Liver (tissue), 9 donors: ENCODE measurements around the gene PARD3B. TPM values are rescaled to one million over a fixed set of nuclear protein-coding genes. Genes with fewer than 3 reads are reported as not detected.

Source experiments
- DNase-seq: peaks from one replicate; pipeline ENCODE4 v3.0.0-alpha.2; 2017; ENCODE audit warnings: low spot score
- H3K27ac ChIP-seq, 2 donors: one replicate each; pipeline ENCODE4 v1.7.0; 2013; ENCODE audit warnings: inconsistent platforms in 2 of 2, low read length in 2 of 2, control low read depth in 1 of 2, low read depth in 1 of 2, mild to moderate bottlenecking in 1 of 2
- H3K27me3 ChIP-seq, 4 donors: one replicate each; pipeline versions ENCODE4 v1.6.1 to v1.7.0; 2013; ENCODE audit warnings: low read length in 3 of 4, inconsistent platforms in 1 of 4, mild to moderate bottlenecking in 1 of 4, moderate library complexity in 1 of 4; ENCODE audit not compliant: control insufficient read depth in 4 of 4, insufficient read depth in 4 of 4
- H3K36me3 ChIP-seq, 4 donors: one replicate each; pipeline versions ENCODE4 v1.6.1 to v1.7.0; 2013; ENCODE audit warnings: low read length in 3 of 4, mild to moderate bottlenecking in 3 of 4, low read depth in 1 of 4, moderate library complexity in 1 of 4; ENCODE audit not compliant: control insufficient read depth in 4 of 4, insufficient read depth in 3 of 4
- H3K4me1 ChIP-seq, 4 donors: one replicate each; pipeline versions ENCODE4 v1.6.1 to v1.7.0; 2013; ENCODE audit warnings: low read length in 3 of 4, mild to moderate bottlenecking in 3 of 4, moderate library complexity in 1 of 4; ENCODE audit not compliant: control insufficient read depth in 4 of 4, insufficient read depth in 4 of 4
- H3K4me3 ChIP-seq, 3 donors: one replicate each; pipeline versions ENCODE4 v1.6.1 to v1.7.0; 2013; ENCODE audit warnings: low read length in 3 of 3, control low read depth in 1 of 3, low read depth in 1 of 3, mild to moderate bottlenecking in 1 of 3
- H3K9ac ChIP-seq, 2 donors: one replicate each; pipeline ENCODE4 v1.7.0; 2013; ENCODE audit warnings: low read length in 2 of 2, mild to moderate bottlenecking in 2 of 2, moderate library complexity in 2 of 2, control low read depth in 1 of 2, low read depth in 1 of 2
- H3K9me3 ChIP-seq, 4 donors: one replicate each; pipeline versions ENCODE4 v1.6.1 to v1.7.0; 2013; ENCODE audit warnings: low read length in 3 of 4; ENCODE audit not compliant: control insufficient read depth in 4 of 4
- ATF3 ChIP-seq: IDR thresholded peaks from 2 replicates; pipeline ENCODE4 v1.6.1; 2016; ENCODE audit warnings: antibody characterized with exemption
- CTCF ChIP-seq: fragments of 150-350 bp; IDR thresholded peaks from 2 replicates; pipeline ENCODE4 v1.5.1; 2017; ENCODE audit warnings: improper control_type of control experiment, low read depth, low read length; ENCODE audit not compliant: missing input control
- EGR1 ChIP-seq, 2 donors: IDR thresholded peaks; 2 replicates each; pipeline ENCODE4 v1.6.1; 2016 to 2018; ENCODE audit warnings: antibody characterized with exemption in 2 of 2, low read depth in 2 of 2
- FOXA1 ChIP-seq: IDR thresholded peaks from 2 replicates; pipeline ENCODE4 v1.6.1; 2016; ENCODE audit warnings: antibody characterized with exemption
- GABPA ChIP-seq, 2 donors: IDR thresholded peaks in 1 of 2; conservative IDR thresholded peaks in 1 of 2; 2 replicates each; pipeline ENCODE4 v1.6.1; 2016; ENCODE audit warnings: antibody characterized with exemption in 2 of 2, mild to moderate bottlenecking in 1 of 2, moderate library complexity in 1 of 2
- HNF4A ChIP-seq, 2 donors: conservative IDR thresholded peaks; 2 replicates each; pipeline ENCODE4 v1.6.1; 2016; ENCODE audit warnings: antibody characterized with exemption in 2 of 2, mild to moderate bottlenecking in 2 of 2
- HNF4G ChIP-seq: IDR thresholded peaks from 2 replicates; pipeline ENCODE4 v1.6.1; 2016; ENCODE audit warnings: antibody characterized with exemption
- JUND ChIP-seq, 2 donors: IDR thresholded peaks; 2 replicates each; pipeline ENCODE4 v1.6.1; 2016; ENCODE audit warnings: antibody characterized with exemption in 2 of 2
- MAX ChIP-seq: IDR thresholded peaks from 2 replicates; pipeline ENCODE4 v1.6.1; 2016; ENCODE audit warnings: antibody characterized with exemption
- NR2F2 ChIP-seq: IDR thresholded peaks from 2 replicates; pipeline ENCODE4 v1.6.1; 2016; ENCODE audit warnings: antibody characterized with exemption
- RAD21 ChIP-seq, 2 donors: IDR thresholded peaks; 2 replicates each; pipeline ENCODE4 v1.6.1; 2016; ENCODE audit warnings: antibody characterized with exemption in 2 of 2, mild to moderate bottlenecking in 2 of 2
- REST ChIP-seq: IDR thresholded peaks from 2 replicates; pipeline ENCODE4 v1.6.1; 2016; ENCODE audit warnings: antibody characterized with exemption, mild to moderate bottlenecking
- SP1 ChIP-seq: IDR thresholded peaks from 2 replicates; pipeline ENCODE4 v1.6.1; 2018; ENCODE audit warnings: antibody characterized with exemption, mild to moderate bottlenecking
- WGBS: extraction: QIAGEN DNeasy Blood & Tissue Kit; methylation state at CpG from one replicate; pipeline ENCODE4 v1.1.7; 2013; 5-methylcytosine and 5-hydroxymethylcytosine counted together
- polyA plus RNA-seq, 2 donors: library from polyadenylated mRNA; stranded (reverse) in 1 of 2; unstranded in 1 of 2; fragments of 200-250 nt in 1 of 2; fragments of >200 nt in 1 of 2; fragmentation: Nextera tagmentation in 1 of 2; extraction: Ambion mirVana in 1 of 2; gene quantifications; one replicate each; pipeline versions ENCODE4 v1.2.1 to v1.2.3, GENCODE V29; 2013 to 2015
- total RNA-seq, 2 donors: library from RNA; depleted of rRNA; stranded (reverse); fragments of >200 nt; gene quantifications; one replicate each; pipeline ENCODE4 v1.2.3, GENCODE V29; 2014
- donor health status: healthy.
- donor health status: healthy.
- donor health status: healthy.
- donor health status: healthy.
- donor health status: healthy.

The PARD3B gene
- total and polyA plus RNA-seq, 4 donors, result 1.1 to 10.3 (median 3.7) TPM

- TF ChIP-seq CTCF (no peak), RAD21 (IDR thresholded peaks at IDR 0.05) (no peak), HNF4A (conservative IDR thresholded peaks at IDR 0.05) (no peak)
Measured at GRCh38 chr2:204722691-204723090, 177.4 kb downstream of the PARD3B start (continued).

GRCh38 chr2:204725693-204726360, 180.6 kb downstream of the PARD3B start:
- 96% methylated on average over 3 of the region's 3 CpGs for WGBS
- no peaks in the 10 kb centered on the region for H3K36me3 ChIP-seq
- H3K9ac ChIP-seq, result no peak overlapping the region
- H3K9me3 ChIP-seq, result no peaks in the 10 kb centered on the region
- no peaks in the 10 kb centered on the region for H3K27me3 ChIP-seq
- DNase-seq, result no peak
- no peaks in the 10 kb centered on the region for H3K4me1 ChIP-seq
- H3K4me3 ChIP-seq, result no peak overlapping the region
- no peak overlapping the region for H3K27ac ChIP-seq
- TF ChIP-seq JUND (IDR thresholded peaks at IDR 0.05), result no peak
- TF ChIP-seq FOXA1, result no peak
- no peak for TF ChIP-seq RAD21 (IDR thresholded peaks at IDR 0.05)
- TF ChIP-seq SP1, result no peak
- no peak for TF ChIP-seq MAX
- no peak for TF ChIP-seq HNF4G
- no peak for TF ChIP-seq GABPA (IDR thresholded peaks at IDR 0.05 in 1 of 2, conservative IDR thresholded peaks at IDR 0.05 in 1 of 2)
- TF ChIP-seq EGR1 (IDR thresholded peaks at IDR 0.05; ENCODE audit: low read depth in 2 of 2), result no peak
- TF ChIP-seq REST, result no peak
- no peak for TF ChIP-seq CTCF
- no peak for TF ChIP-seq ATF3
- no peak for TF ChIP-seq NR2F2
